Mononuclear cell (primary cell): ENCODE data around the gene MYDGF. TPM values are rescaled to one million over a fixed set of nuclear protein-coding genes. Genes with fewer than 3 reads are reported as not detected.

Experiments
- H3K27me3 ChIP-seq: 2 replicates; pipeline ENCODE4 v1.6.0; 2011; ENCODE audit warnings: low read length, control low read depth; ENCODE audit not compliant: insufficient read depth
- H3K4me1 ChIP-seq: 2 replicates; pipeline ENCODE4 v1.5.1; 2011; ENCODE audit warnings: mild to moderate bottlenecking, low read length, control low read depth; ENCODE audit not compliant: insufficient read depth
- H3K4me3 ChIP-seq: 2 replicates; pipeline ENCODE4 v1.5.1; 2011; ENCODE audit warnings: mild to moderate bottlenecking, low read length, moderate library complexity
- H3K9me3 ChIP-seq: 2 replicates; pipeline ENCODE4 v1.5.1; 2011; ENCODE audit warnings: low read depth, mild to moderate bottlenecking, control low read depth, low read length
- total RNA-seq: library from RNA; depleted of rRNA; stranded (reverse); fragments of >200 nt; gene quantifications from one replicate; pipeline ENCODE4 v1.2.3, GENCODE V29; 2012

MYDGF gene
- total RNA-seq, 1 donor = 40.8 TPM

GRCh38 chr19:4624301-4624700, 45.8 kb downstream of the MYDGF start:
- Histone ChIP-seq H3K27me3 (no peaks in the 10 kb centered on the region), H3K4me1 (no peaks in the 10 kb centered on the region), H3K4me3 (no peak overlapping the region), H3K9me3 (no peaks in the 10 kb centered on the region)

GRCh38 chr19:4622695-4623421, 47.3 kb downstream of the MYDGF start:
- Histone ChIP-seq H3K9me3 (no peaks in the 10 kb centered on the region), H3K27me3 (no peaks in the 10 kb centered on the region)

DNA sequence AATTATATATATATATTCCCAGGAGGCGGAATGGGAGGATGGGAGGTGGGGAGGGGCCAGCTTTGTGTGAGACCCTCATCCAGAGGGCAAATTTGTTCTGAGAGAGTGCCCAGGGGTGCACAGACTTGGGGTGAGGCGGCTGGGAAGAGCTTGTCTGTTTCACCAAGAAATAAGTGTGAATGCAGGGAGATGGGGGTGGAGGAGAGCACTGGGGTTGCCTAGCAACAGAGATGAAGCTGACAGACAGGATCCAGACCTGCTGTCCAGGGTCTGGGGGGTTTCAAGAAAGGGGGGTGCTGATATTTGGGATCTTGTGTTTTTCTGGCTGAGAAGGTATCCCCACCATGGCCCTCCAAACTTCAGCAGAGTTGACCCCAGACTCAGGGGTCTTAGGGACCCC, 49.5 kb downstream of the MYDGF start:
- no peaks in the 10 kb centered on the region for H3K27me3 ChIP-seq
- no peaks in the 10 kb centered on the region for H3K9me3 ChIP-seq
- H3K4me3 ChIP-seq = no peak overlapping the region
- no peaks in the 10 kb centered on the region for H3K4me1 ChIP-seq

More at GRCh38 chr19:4622695-4623421, 47.3 kb downstream of the MYDGF start:
- Histone ChIP-seq H3K4me3 (no peak overlapping the region), H3K4me1 (no peaks in the 10 kb centered on the region)

DNA sequence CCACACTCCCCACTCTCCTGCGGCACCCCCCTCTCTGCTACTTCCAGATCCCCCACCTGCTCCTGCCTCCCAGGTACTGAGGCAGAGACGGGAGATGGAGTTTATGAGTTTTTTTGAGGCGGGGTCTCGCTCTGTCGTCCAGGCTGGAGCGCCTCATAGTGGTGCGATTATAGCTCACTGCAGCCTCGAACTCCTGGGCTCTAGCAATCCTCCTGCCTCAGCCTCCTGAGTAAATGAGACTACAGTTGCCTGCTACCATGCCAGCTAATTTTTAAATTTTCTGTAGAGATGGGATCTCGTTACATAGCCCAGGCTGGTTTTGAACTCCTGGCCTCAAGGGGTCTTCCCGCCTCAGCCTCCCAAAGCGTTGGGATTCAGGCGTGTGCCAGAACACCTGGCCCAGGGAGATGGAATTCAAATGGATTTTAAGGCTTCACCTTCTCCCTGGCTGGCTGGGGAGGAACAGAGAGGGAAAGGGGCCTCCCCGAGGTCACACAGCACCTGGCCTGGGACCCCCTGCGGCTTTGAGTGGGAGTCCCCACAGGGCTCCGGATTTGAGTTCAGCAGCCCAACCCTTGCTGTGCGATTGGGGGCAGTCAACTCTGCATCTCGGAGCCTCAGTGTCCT, 50.4 kb downstream of the MYDGF start:
- Histone ChIP-seq H3K4me3 (no peak overlapping the region), H3K27me3 (no peaks in the 10 kb centered on the region), H3K4me1 (no peaks in the 10 kb centered on the region), H3K9me3 (no peaks in the 10 kb centered on the region)

DNA sequence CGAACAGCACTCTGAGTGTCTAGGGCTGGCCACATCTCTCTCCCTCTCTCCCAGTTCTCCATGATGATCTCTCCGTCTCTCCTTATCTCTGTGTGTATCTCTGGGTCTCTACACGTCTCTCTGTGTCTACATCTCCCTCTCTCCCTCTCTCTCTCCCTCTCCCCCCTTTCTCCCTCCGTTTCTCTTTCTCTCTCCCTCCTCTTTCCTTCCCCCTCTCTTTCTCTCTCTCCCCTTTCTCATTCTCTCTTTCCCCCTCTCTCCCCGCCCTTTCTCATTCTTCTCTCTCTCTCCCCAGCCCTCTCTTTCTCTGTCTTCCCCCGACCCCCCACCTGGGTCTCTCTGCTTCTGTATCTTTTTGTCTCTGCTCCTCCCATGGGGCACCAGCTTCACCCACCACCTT, 52.1 kb downstream of the MYDGF start:
- H3K4me1 ChIP-seq = no peaks in the 10 kb centered on the region
- H3K4me3 ChIP-seq = no peak overlapping the region
- no peaks in the 10 kb centered on the region for H3K27me3 ChIP-seq
- H3K9me3 ChIP-seq = no peaks in the 10 kb centered on the region

GRCh38 chr19:4613254-4613751, 56.8 kb downstream of the MYDGF start:
- Histone ChIP-seq H3K4me3 (no peak overlapping the region), H3K9me3 (no peaks in the 10 kb centered on the region), H3K27me3 (no peaks in the 10 kb centered on the region), H3K4me1 (peaks cover 30% of the 10 kb centered on the region)

GRCh38 chr19:4609878-4610511, 60.1 kb downstream of the MYDGF start:
- H3K27me3 ChIP-seq = peaks cover 2% of the 10 kb centered on the region
- H3K9me3 ChIP-seq = no peaks in the 10 kb centered on the region
- H3K4me1 ChIP-seq = peaks cover 35% of the 10 kb centered on the region
- no peak overlapping the region for H3K4me3 ChIP-seq

Other genes with a start within 250 kb of the MYDGF start
- gene UBXN6, start 212.5 kb downstream of the MYDGF start, total RNA-seq = 53.4 TPM
- 13.2 TPM for gene HDGFL2, start 198.0 kb downstream of the MYDGF start, total RNA-seq
- 0.10 TPM for gene PLIN4, start 151.9 kb downstream of the MYDGF start, total RNA-seq
- gene PLIN5, start 135.1 kb downstream of the MYDGF start, total RNA-seq = 0.21 TPM
- gene LRG1, start 130.3 kb downstream of the MYDGF start, total RNA-seq = 4.7 TPM
- gene SEMA6B, start 110.7 kb downstream of the MYDGF start, total RNA-seq = 6.0 TPM
- gene TNFAIP8L1, start 30.8 kb downstream of the MYDGF start, total RNA-seq = 5.5 TPM
- 59.6 TPM for gene DPP9, start 53.5 kb upstream of the MYDGF start, total RNA-seq
- gene FEM1A, start 121.4 kb upstream of the MYDGF start, total RNA-seq = 15.1 TPM
- gene TICAM1, start 161.4 kb upstream of the MYDGF start, total RNA-seq = 7.0 TPM
- gene PLIN3, start 197.3 kb upstream of the MYDGF start, total RNA-seq = 44.1 TPM
- gene ARRDC5, start 232.6 kb upstream of the MYDGF start, total RNA-seq = 4.3 TPM
- gene UHRF1, start 239.2 kb upstream of the MYDGF start, total RNA-seq = 0.21 TPM